Fibroblast of the aortic adventitia (primary cell): ENCODE results near the gene UBQLN3. TPM values are rescaled to one million over a fixed set of nuclear protein-coding genes. Genes with fewer than 3 reads are reported as not detected.

Experiments
- DNase-seq: peaks from one replicate; pipeline ENCODE4 v3.0.0-alpha.2; 2010; ENCODE audit warnings: low read depth
- H3K4me3 ChIP-seq: 2 replicates; pipeline ENCODE4 v1.5.1; 2011; ENCODE audit warnings: low read depth, mild to moderate bottlenecking, control low read depth, low read length, moderate library complexity
- CTCF ChIP-seq: IDR thresholded peaks from 2 replicates; pipeline ENCODE4 v1.5.1; 2011; ENCODE audit warnings: mild to moderate bottlenecking, low read length, control low read depth, inconsistent platforms; ENCODE audit not compliant: insufficient read depth
- total RNA-seq: library from RNA; depleted of rRNA; stranded (reverse); fragments of >200 nt; gene quantifications from 2 replicates; pipeline ENCODE4 v1.2.3, GENCODE V29; 2012; ENCODE audit warnings: low replicate concordance

Gene UBQLN3
- total RNA-seq, 1 donor, result 0.09 TPM

- TF ChIP-seq CTCF, result no peak
- DNase-seq, result peak; percentile 4
These were observed 1.8 kb downstream of the UBQLN3 start for GRCh38 chr11:5507933-5508305.

GRCh38 chr11:5507177-5507932 is 2.4 kb downstream of the UBQLN3 start:
- no peak overlapping the region for H3K4me3 ChIP-seq
- DNase-seq, result no peak
- TF ChIP-seq CTCF, result no peak

More at GRCh38 chr11:5507933-5508305, 1.8 kb downstream of the UBQLN3 start:
- no peak overlapping the region for H3K4me3 ChIP-seq

DNA sequence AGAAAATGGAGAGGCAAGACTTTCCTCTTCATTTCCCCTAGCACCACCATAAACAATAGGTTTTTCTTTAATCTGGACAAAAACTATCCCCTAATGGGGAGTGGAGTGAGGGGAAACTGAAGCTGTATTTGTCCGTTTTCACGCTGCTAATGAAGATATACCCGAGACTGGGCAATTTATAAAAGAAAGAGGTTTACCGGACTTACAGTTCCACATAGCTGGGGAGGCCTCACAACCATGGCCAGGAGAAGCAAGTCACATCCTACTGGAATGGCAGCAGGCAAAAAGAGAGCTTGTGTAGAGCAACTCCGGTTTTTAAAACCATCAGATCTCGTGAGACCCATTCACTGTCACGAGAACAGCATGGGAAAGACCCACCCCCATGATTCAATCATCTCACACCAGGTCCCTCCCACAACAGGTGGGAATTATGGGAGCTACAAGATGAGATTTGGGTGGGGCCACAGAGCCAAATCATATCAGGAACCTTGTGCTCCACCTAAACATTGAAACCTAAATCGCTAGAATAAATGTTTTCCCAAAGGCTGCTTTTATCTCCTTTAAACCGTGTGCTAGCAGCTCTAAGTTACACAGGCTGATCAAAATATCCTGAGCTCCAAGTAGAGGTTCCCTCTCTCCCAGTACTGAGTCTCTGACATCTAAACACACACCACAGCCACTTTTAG is 4.3 kb downstream of the UBQLN3 start:
- no peak for DNase-seq
- H3K4me3 ChIP-seq, result no peak overlapping the region
- no peak for TF ChIP-seq CTCF

DNA sequence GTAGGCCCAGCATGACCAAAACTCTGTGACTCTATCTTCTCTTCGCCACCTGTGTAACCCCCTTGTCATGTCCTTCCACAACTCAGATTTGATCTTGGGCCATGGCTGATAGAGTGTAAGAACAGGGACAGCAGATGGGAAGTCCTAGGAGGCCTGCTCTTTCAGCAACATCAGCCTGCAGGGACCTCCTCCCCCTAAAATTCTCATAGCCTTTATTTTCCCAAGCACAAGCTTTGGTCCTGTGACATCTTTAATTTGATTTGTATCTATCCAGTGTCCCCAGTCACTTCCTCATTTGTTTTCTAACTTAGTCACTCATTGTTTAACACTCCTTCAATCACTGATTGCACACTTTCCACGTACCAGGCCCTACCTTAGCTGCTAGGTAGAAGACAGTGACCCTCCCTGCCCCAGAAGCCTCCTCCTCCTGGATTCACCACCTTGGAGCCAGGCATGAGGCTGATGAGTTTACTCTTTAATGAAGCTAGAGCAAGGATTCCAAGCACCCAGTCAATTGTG is 5.3 kb downstream of the UBQLN3 start:
- no peak for DNase-seq

DNA sequence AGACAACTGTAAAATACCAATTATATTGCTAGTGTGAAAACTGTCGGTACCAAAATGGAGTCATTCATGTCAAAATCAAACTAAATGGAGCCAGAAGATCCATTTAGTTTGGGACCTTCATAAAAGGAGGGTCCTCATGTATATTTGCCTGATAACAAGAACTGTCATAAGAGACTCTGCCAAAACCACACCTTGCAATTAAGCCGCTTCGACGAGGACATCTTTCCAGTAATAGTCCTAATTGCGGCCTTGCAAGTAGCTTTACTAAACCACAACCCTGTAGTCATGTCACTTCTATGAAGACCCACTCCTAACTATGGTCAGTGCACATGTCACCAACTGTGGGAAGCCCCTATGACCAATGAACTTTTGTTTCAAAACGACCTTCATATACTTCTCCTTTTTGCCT is 9.4 kb downstream of the UBQLN3 start:
- no peak overlapping the region for H3K4me3 ChIP-seq
- no peak for DNase-seq
- TF ChIP-seq CTCF, result no peak

More for the DNA sequence above, 5.3 kb downstream of the UBQLN3 start:
- TF ChIP-seq CTCF, result no peak
- H3K4me3 ChIP-seq, result no peak overlapping the region

DNA sequence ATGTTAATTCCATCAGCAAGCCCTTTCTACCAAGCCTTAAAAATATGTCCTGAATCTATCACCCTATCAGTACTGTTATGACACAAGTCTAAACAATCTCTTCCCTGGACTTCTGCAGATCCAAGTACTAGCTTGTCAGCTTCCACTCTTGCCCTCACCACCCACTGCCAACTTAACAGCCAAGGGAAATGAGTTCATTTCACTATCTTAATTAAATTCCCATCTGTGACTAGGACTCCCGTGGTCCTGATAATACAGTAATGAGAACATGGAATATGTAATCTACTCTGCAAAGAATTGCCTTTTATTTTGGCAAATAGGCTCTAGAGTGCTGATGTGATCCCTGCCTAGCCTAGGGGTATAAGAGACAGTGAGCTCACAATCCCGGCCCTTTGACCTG is 10.1 kb downstream of the UBQLN3 start:
- no peak for DNase-seq
- no peak overlapping the region for H3K4me3 ChIP-seq
- TF ChIP-seq CTCF, result no peak
